GM12878 (cell line): ENCODE results near the gene CSTF1. TPM values are rescaled to one million over a fixed set of nuclear protein-coding genes. Genes with fewer than 3 reads are reported as not detected.

Experiments used
- ATAC-seq: fragments of 200-7000 bp; cut with Tn5 transposase; 3 replicates; pipeline ENCODE4 v1.9.1; 2020; ENCODE audit warnings: mild to moderate bottlenecking, moderate library complexity
- BruUV-seq: library from RNA; stranded (reverse); fragments of 400-500 nt; replicated peaks from 2 replicates; lab custom pipeline; 2021; lab: Mats Ljungman, UMichigan
- CTCF ChIA-PET: fragments of 300-600 bp; sonication (Branson Sonifier 250); formaldehyde crosslinking; extraction: SDS; loops from one replicate; lab custom pipeline; 2021; ENCODE audit warnings: inconsistent platforms; lab: Yijun Ruan, JAX
- POLR2A ChIA-PET: fragments of 350-600 bp; formaldehyde crosslinking; extraction: SDS; loops from one replicate; lab custom pipeline; 2021; ENCODE audit warnings: inconsistent platforms; lab: Charles Lee
- RAD21 ChIA-PET: fragments of 300-600 bp; sonication (Branson Sonifier 250); formaldehyde crosslinking; loops from one replicate; lab custom pipeline; 2023; ENCODE audit warnings: antibody characterized with exemption; ENCODE audit not compliant: unreplicated experiment; lab: Charles Lee
- SMC1A ChIA-PET: fragments of 300-600 bp; sonication (Branson Sonifier 250); formaldehyde crosslinking; loops from one replicate; lab custom pipeline; 2023; ENCODE audit not compliant: unreplicated experiment, uncharacterized antibody; lab: Charles Lee
- DNase-seq: peaks from one replicate; pipeline ENCODE4 v3.0.0-alpha.2; 2011; ENCODE audit warnings: low read depth, low spot score
- FAIRE-seq: peaks from 3 replicates; lab custom pipeline; 2011; peaks lifted over from hg19 to GRCh38; lab: Jason Lieb, UNC
- H2AFZ ChIP-seq: 2 replicates; pipeline ENCODE4 v1.6.0; 2011; ENCODE audit warnings: low read depth, low read length, control low read depth; ENCODE audit not compliant: control insufficient read depth
- H3K27ac ChIP-seq: 2 replicates; pipeline ENCODE4 v1.5.1; 2011; ENCODE audit warnings: control low read depth; ENCODE audit not compliant: control insufficient read depth, insufficient read depth
- H3K27me3 ChIP-seq, 2 experiments: replicated peaks in 1 of 2; 2 replicates each; pipeline versions ENCODE4 v1.6.0 to v1.6.1; 2011; ENCODE audit warnings: low read length in 1 of 2; ENCODE audit not compliant: control insufficient read depth in 2 of 2, insufficient read depth in 2 of 2
- H3K36me3 ChIP-seq, 2 experiments: 2 replicates each; pipeline ENCODE4 v1.5.1; 2011; ENCODE audit warnings: low read length in 1 of 2; ENCODE audit not compliant: control insufficient read depth in 2 of 2, insufficient read depth in 2 of 2
- H3K4me1 ChIP-seq: 2 replicates; pipeline ENCODE4 v1.6.1; 2011; ENCODE audit warnings: mild to moderate bottlenecking, low read length, moderate library complexity, mixed read lengths; ENCODE audit not compliant: control insufficient read depth, insufficient read depth
- H3K4me2 ChIP-seq: 2 replicates; pipeline ENCODE4 v1.6.0; 2011; ENCODE audit warnings: control low read depth; ENCODE audit not compliant: control insufficient read depth, insufficient read depth
- H3K4me3 ChIP-seq: fragments of 200-600 bp; sonication (generic); 2 replicates; pipeline ENCODE4 v1.5.1; 2016
- H3K79me2 ChIP-seq: 2 replicates; pipeline ENCODE4 v1.6.0; 2011; ENCODE audit warnings: low read length; ENCODE audit not compliant: control insufficient read depth, insufficient read depth
- H3K9ac ChIP-seq: 2 replicates; pipeline ENCODE4 v1.8.0; 2011; ENCODE audit warnings: low read length, control low read depth, mixed read lengths; ENCODE audit not compliant: control insufficient read depth, insufficient read depth
- H3K9me3 ChIP-seq: replicated peaks from 3 replicates; pipeline ENCODE4 v1.5.1; 2011; ENCODE audit warnings: mild to moderate bottlenecking, low read length; ENCODE audit not compliant: control insufficient read depth, insufficient read depth
- H4K20me1 ChIP-seq: 2 replicates; pipeline ENCODE4 v1.6.0; 2011; ENCODE audit not compliant: control insufficient read depth, insufficient read depth
- SPI1 ChIP-seq: IDR thresholded peaks from 2 replicates; pipeline ENCODE4 v1.6.1; 2011; ENCODE audit warnings: low read depth, mild to moderate bottlenecking, low read length, moderate library complexity, borderline replicate concordance; ENCODE audit not compliant: insufficient read depth
- WGBS: methylation state at CpG from one replicate; pipeline ENCODE4 v1.1.6; 2016; ENCODE audit warnings: low lambda C conversion rate; ENCODE audit not compliant: insufficient replicate concordance, insufficient coverage; ENCODE audit errors: missing lambda C conversion rate; 5-methylcytosine and 5-hydroxymethylcytosine counted together
- in situ Hi-C: fragments of 300-500 bp; cut with MboI; formaldehyde crosslinking; loops from 9 replicates; pipeline ENCODE4 v1.14.3; 2018; ENCODE audit warnings: mixed read lengths
- intact Hi-C: fragments of 100-400 bp; cut with micrococcal nuclease; formaldehyde crosslinking; loops from one replicate; pipeline ENCODE4 v1.14.2; 2022; ENCODE audit not compliant: unreplicated experiment
- polyA plus RNA-seq, 11 experiments: library from polyadenylated mRNA; depleted of rRNA in 4 of 11; unstranded in 6 of 11; stranded (reverse) in 5 of 11; fragments of >200 nt; fragmentation: Nextera tagmentation in 4 of 11; fragmentation: Illumina TruSeq in 1 of 11; extraction: Ambion mirVana in 4 of 11; extraction: Trizol in 1 of 11; gene quantifications; 1 replicate in 1 of 11; 2 replicates in 10 of 11; pipeline versions ENCODE4 v1.2.1 to v1.2.3, GENCODE V29; 2011 to 2016; ENCODE audit warnings: inconsistent platforms in 2 of 11, missing spikeins in 2 of 11, low read depth in 1 of 11
- total RNA-seq, 4 experiments: library from RNA; depleted of rRNA in 3 of 4; stranded (reverse); fragments of >200 nt in 3 of 4; fragmentation: Illumina TruSeq in 1 of 4; extraction: Trizol in 1 of 4; gene quantifications; 2 replicates each; pipeline versions ENCODE4 v1.2.1 to v1.2.3, GENCODE V29; 2013 to 2021
- TF ChIP-seq, protein P1 (sequence below): IDR thresholded peaks from 2 replicates; pipeline ENCODE4 v1.6.1; 2011; ENCODE audit warnings: borderline replicate concordance, low read depth, mild to moderate bottlenecking, moderate library complexity, mixed read lengths, low read length; ENCODE audit not compliant: insufficient read depth; ENCODE audit errors: extremely low read length

CSTF1 gene
- total and polyA plus RNA-seq, 10 of the 15 experiments (the other 5 are each of a cell fraction or from before 2014, with no cell fraction given): 41.8 to 89.1 (median 50.1) TPM

DNA sequence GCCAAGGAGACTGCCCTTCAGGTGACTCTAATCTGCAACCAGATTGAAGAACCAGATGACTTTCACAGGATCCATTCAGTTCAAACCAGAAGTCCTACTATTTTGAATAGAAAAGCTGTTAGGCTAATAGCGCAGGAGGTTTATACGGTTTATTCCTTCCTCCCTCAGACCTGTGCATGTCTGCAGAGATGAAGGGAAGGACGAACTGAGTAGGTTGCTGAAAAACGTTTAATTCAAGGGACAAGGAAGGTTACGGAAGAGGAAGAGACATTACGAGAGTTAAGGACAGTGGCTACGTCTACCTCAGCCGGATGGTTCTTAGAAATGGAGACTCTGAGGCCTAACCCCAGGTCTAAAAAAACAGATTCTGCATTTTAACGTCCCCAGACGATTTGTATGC lies 1.4 kb upstream of the CSTF1 start:
- DNase-seq (no peak), FAIRE-seq (no peak), ATAC-seq (no peak)
- no peak overlapping the region; the same call in 1 of the 2 replicates for H2AFZ ChIP-seq
- under 1% methylated on average over 10 of the region's 10 CpGs for WGBS
- H3K4me1 ChIP-seq: peaks cover 3% of the 10 kb centered on the region; the same call in 1 of the 2 replicates
- H3K36me3 ChIP-seq: peaks cover 3 to 13% of the 10 kb centered on the region in 2 experiments
- H3K79me2 ChIP-seq: peaks cover 63% of the 10 kb centered on the region
- in situ Hi-C loops (no loop called here), intact Hi-C loops (no loop called here)
- CTCF ChIA-PET: interaction anchor here (2.1 kb wide), 1 partner anchor 10 kb away, joined by 6 read pairs; no protein-coding TSS in a partner anchor
- TF ChIP-seq, protein P1, sequence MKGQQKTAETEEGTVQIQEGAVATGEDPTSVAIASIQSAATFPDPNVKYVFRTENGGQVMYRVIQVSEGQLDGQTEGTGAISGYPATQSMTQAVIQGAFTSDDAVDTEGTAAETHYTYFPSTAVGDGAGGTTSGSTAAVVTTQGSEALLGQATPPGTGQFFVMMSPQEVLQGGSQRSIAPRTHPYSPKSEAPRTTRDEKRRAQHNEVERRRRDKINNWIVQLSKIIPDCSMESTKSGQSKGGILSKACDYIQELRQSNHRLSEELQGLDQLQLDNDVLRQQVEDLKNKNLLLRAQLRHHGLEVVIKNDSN: no peak
- 0 out of 2 replicates have a peak, but pooled peaks have one; percentile 5 for TF ChIP-seq SPI1
- no peaks in the 10 kb centered on the region for H3K27me3 ChIP-seq
- H3K27ac ChIP-seq: peak overlapping the region; percentile 78
- peak overlapping the region; percentile 83 for H3K4me2 ChIP-seq
- SMC1A ChIA-PET: interaction anchor here (2.1 kb wide), 1 partner anchor 10 kb away, joined by 7 read pairs; no protein-coding TSS in a partner anchor
- TSS peak; percentile 90 for BruUV-seq
- no peaks in the 10 kb centered on the region for H3K9me3 ChIP-seq
- peak overlapping the region; percentile 99 for H3K4me3 ChIP-seq
- peak overlapping the region; percentile 90 for H3K9ac ChIP-seq
- H4K20me1 ChIP-seq: no peaks in the 10 kb centered on the region
- POLR2A ChIA-PET: interaction anchor here (1.2 kb wide), 1 partner anchor 19 kb away, joined by 7 read pairs; no protein-coding TSS in a partner anchor
- RAD21 ChIA-PET: interaction anchor here (1.6 to 2.5 kb wide), 3 partner anchors 21 to 78 kb away, joined by 4 to 9 read pairs (median 8); partner anchors contain the start of genes CASS4, FAM210B and RTF2
